SKM-1 (cell line): ENCODE measurements around the gene MYO18A.
A peak's percentile ranks its signal among the peaks of the same experiment; 100 is the strongest.
"Not testable (repeated sequence)": the region's sequence is repeated elsewhere in the genome, so short reads cannot be mapped to it uniquely, and the experiment has no call there.

Source experiments
- DNase-seq: peaks from one replicate; lab custom pipeline; 2025; ENCODE audit not compliant: unreplicated experiment; lab: John Stamatoyannopoulos, UW

Gene MYO18A

DNA sequence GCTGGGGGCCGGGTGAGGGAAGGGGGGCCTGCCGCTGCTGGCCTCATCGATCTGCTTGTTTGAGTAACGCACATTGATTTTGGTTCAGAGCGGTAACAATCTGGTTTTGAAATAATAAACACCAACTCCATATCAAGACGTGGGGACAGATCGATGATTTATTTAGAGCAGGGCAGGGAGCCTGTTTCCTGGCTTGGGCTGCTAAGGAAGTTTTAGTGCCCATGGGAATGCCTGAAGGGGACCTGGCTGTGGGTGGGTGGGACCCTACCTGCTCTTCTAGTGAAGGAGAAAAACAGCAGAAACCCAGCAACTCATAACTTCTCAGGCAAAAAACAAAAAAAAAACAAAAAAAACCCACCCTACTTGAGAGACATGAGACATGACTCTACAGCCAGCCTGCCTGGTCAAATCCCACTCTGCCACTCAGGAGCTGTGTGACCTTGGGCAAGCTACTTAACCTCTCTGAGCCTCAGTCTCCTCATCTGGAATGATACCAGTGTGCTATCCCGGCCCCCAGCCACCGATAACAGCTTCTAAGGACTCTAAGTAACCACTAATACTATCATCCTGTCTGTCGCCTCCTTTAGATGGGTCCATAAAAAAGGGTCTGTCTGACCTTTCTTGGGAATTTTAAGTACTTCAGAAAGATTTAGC, 71.2 kb downstream of the MYO18A start:
- no peak for DNase-seq

DNA sequence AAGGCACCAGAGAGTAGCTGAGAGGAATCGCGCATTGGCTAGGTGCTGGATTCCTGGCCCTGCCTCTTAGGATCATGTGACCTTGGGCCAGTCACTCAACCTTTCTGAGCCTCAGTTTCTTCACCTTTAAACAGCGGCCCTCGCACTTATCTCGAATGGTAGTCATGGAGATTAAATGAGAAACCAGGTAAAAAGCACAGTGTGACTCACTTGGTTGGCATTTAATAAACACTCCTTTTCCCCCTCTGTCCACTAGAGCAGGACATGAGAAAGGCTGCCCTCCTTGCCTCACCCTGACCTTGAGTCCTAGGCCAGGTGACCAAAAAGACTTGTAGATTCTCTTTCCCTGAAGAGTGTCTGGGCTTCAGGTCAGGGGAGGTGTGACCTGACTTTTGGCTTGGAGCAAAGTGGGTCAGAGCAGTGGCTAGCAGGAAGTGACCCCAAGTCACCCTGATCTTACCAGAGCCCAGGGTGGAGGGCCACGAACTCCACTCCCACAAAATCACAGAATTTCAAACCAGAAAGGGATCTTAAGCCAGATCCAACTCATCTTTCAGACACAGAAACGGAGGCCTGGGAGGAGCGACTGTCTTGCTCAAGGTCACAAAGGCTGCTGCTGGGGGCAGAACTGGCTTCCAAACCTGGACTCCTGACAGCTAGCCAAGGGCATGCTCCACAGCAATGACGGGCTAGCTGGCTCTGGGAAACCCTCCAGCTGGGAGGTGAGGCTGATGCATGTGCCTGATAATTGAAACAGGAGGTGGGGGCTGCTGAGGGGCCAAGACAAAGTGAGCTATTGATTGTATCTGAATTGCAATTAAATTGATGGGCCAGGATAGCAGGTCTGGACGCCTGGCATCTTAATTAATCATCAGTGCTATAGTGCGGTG, 72.0 kb downstream of the MYO18A start:
- no peak for DNase-seq

DNA sequence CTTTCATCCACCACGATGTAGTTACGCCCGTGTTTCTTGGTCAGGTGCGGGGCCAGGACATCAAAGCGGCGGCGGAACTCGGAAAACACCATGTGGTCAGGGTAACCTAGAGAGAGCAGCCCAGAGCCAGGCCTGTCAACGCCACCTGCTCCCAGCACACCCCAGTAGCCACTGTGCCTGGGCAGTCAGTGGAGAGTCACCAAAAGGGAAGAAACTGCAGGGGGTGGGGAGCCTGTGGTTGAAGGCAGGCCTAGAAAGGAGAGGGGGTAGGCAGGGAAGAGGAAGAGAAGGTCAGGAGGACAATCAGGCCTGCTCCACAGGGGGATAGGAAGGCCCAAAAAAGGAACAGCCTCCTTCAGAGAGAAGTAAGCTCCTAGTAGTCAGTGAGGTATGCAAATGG, 73.1 kb downstream of the MYO18A start:
- DNase-seq = peak; percentile 29

- no peak for DNase-seq
These were observed 76.9 kb downstream of the MYO18A start for GRCh38 chr17:29103341-29103740.

GRCh38 chr17:29102741-29103181, 77.4 kb downstream of the MYO18A start:
- no peak for DNase-seq

GRCh38 chr17:29102046-29102445, 78.2 kb downstream of the MYO18A start:
- DNase-seq = no peak

- no peak for DNase-seq
These were observed 79.9 kb downstream of the MYO18A start for GRCh38 chr17:29100296-29100695.

- DNase-seq = no peak
These were observed 80.7 kb downstream of the MYO18A start for GRCh38 chr17:29099527-29099926.

DNA sequence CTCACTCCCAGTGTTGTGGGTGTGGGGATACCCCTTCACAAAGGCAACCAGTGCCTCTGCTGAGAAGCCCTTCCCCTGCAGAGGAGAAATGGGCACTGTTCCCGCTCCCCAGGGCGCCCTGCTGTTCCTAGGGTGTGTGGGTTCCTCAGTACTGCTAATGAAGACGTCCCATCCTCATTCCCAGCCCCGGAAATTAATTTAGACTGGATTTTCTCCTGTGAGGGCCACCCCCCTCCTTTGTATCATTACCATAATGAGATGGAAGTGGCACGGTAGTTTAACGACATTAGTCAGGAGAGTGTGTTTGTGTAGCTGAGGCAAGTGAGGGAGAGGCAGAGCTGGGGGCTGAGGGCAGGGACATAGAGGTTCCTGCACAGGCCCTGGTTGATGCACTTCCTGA, 84.1 kb downstream of the MYO18A start:
- DNase-seq = no peak

- DNase-seq = no peak
These were observed 84.8 kb downstream of the MYO18A start for GRCh38 chr17:29095439-29095838.

- DNase-seq = no peak
These were observed 86.0 kb downstream of the MYO18A start for GRCh38 chr17:29094101-29094708.

GRCh38 chr17:29093090-29093871, 86.9 kb downstream of the MYO18A start:
- no peak for DNase-seq

DNA sequence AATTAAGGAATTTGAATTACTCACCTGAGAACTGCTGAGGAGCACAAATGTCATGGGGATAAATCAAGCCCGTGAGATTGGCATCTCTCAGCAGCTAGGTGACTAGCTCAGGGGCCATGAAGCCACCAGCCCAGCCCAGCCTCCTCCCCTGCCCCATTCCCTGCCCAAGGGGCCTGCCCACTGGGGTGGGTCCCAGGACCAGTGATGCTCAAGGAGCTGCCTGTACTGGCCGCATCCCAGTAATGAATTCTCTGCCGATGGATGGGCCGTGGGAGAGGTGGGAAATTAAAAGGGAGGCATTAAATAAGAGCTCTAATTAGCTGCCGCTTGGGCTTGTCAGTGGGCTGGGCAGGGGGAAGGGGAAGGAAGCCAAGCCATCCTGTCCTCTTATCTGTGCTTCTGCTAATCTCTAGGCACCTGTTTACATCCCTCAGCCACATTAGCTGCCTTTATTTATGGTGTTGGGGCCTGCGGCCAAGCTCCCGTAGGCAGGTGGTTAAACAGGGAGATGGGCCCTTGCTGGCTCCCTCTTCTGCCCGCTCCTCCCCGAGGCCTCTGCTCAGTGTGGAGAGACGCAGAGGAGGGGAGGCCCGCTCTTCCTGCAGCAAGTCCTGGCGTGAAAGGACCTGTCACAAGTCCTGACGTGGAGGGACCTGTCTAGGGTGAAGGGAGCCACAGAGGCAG, 88.5 kb downstream of the MYO18A start:
- DNase-seq = no peak

DNA sequence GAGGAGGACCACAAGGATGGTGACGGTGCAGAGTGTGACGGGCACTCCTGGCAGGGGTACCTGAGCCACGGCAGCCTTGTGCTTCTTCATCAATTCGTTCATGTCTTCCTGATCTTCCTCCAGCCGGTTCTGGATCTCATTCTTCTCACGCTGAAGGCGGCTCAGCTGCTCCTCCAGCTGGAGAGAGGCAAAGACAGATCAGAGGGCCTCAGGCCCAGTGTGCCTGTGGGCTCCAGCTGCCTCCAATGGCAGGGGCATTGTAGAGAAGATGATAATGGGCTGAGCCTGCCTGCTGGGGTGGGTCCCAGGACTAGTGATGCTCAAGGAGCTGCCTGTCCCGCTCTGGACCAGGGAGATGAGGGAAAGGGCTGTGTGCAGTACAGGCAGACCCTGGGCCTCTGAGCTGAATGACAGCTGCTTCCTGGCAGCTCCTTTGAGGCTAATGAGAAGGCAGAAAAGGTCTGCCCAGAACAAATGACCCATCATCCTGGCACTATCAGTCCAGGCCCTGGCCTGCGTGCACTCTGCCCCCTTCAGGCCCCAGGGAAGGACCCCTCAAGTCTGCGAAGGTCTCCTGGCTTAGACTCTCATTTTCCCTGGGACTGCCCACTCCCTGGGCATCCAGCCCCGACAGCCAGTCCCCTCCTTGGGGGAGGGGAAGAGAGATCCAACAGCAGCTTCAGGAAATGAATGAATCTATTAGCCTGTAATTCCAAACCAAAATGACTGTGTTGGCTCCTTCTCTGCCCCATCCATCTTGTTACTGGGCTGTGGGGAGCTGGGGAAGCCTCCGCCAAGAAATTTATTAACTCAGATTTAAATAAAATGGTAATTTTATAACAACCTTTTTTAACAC, 89.2 kb downstream of the MYO18A start:
- no peak for DNase-seq

GRCh38 chr17:29090108-29090507, 90.1 kb downstream of the MYO18A start:
- DNase-seq = no peak

DNA sequence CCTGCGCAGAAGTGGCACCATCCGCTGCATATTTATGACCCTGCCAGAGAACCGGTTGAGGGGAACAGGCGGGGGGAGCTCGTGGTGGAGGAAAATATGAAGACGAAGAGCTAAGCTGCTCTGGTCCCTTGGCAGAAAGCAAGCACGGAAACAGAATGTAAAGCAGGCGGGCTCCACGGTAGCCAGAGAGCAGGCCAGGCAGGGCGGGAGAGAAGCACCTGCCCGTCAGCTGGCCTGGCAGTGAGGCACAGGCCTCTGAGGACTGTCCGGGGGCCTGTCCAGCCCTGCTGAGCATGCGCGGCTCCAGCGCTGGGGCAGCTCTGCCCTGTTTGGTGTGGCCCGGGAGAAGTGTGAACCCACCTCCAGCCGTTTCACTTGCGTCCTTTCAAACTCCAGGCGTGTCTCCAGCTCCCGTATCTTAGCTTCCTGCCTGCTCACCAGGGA, 90.6 kb downstream of the MYO18A start:
- no peak for DNase-seq

DNA sequence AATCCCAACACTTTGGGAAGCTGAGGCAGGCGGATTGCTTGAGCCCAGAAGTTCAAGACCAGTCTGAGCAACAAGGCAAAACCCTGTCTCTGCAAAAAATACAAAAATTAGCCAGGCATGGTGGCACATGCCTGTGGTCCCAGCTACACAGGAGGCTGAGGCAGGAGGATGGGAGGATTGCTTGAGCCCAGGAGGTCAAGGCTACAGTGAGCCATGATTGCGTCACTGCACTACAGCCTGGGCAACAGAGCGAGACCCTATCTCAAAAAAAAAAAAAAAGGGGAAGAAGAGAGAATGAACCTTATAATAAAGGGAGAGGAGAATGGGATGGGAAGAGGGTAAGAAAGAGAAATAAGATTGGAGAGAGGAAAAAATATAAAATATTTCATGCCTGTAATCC, 91.4 kb downstream of the MYO18A start:
- DNase-seq = not testable (repeated sequence)

DNA sequence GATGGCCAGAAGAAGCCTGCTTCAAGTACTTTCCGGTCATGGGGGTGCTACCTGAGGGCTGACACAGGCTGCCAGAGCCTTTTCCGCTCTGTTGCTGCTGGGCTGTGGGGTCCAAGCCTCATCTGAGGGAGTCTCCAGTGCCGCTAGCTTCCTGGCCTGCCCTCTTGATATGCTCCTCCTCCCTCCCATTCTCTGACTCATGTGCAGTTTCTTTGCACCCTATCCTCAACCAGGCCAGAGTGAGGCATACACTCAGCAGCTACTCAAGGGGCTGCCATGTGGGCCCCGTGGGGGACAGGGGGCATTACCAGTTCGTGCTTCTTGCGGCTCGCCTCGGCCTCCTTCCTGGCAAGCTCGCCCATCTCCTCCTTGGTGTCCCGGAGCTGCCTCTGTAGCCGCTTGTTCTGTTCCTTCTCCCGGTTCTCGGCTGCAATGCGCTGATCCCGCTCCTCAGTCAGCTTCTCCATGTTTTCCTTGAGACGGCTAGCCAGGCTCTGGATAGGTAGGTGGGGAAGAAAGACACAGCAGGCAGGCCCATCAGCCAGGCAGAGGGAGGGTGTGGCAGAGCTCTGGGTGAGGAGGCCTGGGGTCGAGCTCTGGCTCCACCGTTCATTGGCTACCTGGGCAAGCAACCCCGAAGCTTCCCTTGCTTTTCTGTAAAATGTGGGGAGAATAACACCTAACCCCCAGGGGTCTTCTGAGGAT, 93.4 kb downstream of the MYO18A start:
- DNase-seq = no peak

DNA sequence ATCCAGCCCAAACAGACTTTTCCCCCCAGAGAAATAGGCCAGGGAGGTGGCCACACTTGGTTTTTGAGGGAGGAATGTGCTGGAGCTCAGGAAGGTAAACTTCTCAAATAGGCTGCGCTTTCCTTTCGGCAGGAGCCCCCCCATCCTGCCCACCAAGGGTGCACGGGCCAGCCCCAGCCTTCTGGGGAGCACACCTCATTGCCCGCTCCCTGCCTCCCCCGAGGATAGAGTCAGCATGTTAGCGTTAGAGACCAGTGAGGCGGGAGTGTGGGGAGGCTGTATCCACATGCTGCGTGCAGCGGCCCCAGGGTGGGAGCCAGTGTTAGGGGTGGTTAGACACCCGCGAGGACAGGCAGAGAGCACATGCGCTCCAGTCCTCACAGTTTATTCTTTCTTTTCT, 95.0 kb downstream of the MYO18A start:
- no peak for DNase-seq
